Upper lobe of right lung (tissue), 1 donor: ENCODE results near the gene SHANK3. TPM values are rescaled to one million over a fixed set of nuclear protein-coding genes. Genes with fewer than 3 reads are reported as not detected.

ENCODE experiments used
- ATAC-seq: fragments of 200-7000 bp; cut with Tn5 transposase; one replicate; pipeline ENCODE4 v1.9.1; 2020; ENCODE audit warnings: mild to moderate bottlenecking, moderate library complexity
- DNase-seq: peaks from one replicate; pipeline ENCODE4 v3.0.0-alpha.2; 2020
- H3K27ac ChIP-seq: fragments of 200-600 bp; one replicate; pipeline ENCODE4 v1.8.0; 2022
- H3K27me3 ChIP-seq: fragments of 200-600 bp; one replicate; pipeline ENCODE4 v1.8.0; 2022; ENCODE audit warnings: mild to moderate bottlenecking
- H3K36me3 ChIP-seq: fragments of 200-600 bp; one replicate; pipeline ENCODE4 v1.8.0; 2022
- H3K4me1 ChIP-seq: fragments of 200-600 bp; one replicate; pipeline ENCODE4 v1.8.0; 2022
- H3K4me3 ChIP-seq: fragments of 200-600 bp; one replicate; pipeline ENCODE4 v1.8.0; 2022; ENCODE audit warnings: mild to moderate bottlenecking
- H3K9me3 ChIP-seq: fragments of 200-600 bp; one replicate; pipeline ENCODE4 v1.8.0; 2022
- CTCF ChIP-seq: fragments of 200-600 bp; IDR thresholded peaks from one replicate; pipeline ENCODE4 v1.8.0; 2022; ENCODE audit warnings: antibody characterized with exemption
- intact Hi-C: fragments of 100-400 bp; cut with DNase I; formaldehyde crosslinking; loops from one replicate; pipeline ENCODE4 v1.11.0; 2022
- total RNA-seq: library from RNA; stranded (reverse); fragmentation: NEBNext Ultra II Directional; extraction: Animal tissue kit (Norgen Biotek cat#: 25700); gene quantifications from one replicate; pipeline ENCODE4 v1.2.1, GENCODE V29; 2021
- donor health status: DM: no; HTN: yes; CAD: no; lungs with severe emphysema.

Gene SHANK3
- total RNA-seq, 1 donor from 2014 or later, result 59.9 TPM

GRCh38 chr22:50687829-50688228, 15.2 kb downstream of the SHANK3 start:
- no peak overlapping the region for H3K27ac ChIP-seq
- peaks cover 5% of the 10 kb centered on the region for H3K4me1 ChIP-seq
- no peak for DNase-seq
- no peak for TF ChIP-seq CTCF
- intact Hi-C loops, result no loop called here
- ATAC-seq, result no peak
- no peak overlapping the region for H3K4me3 ChIP-seq
- H3K36me3 ChIP-seq, result no peaks in the 10 kb centered on the region
- H3K9me3 ChIP-seq, result no peaks in the 10 kb centered on the region
- no peaks in the 10 kb centered on the region for H3K27me3 ChIP-seq

- no peak for TF ChIP-seq CTCF
- no peaks in the 10 kb centered on the region for H3K27me3 ChIP-seq
- intact Hi-C loops, result no loop called here
- DNase-seq, result peak; percentile 52
- peaks cover 5% of the 10 kb centered on the region for H3K4me1 ChIP-seq
- no peaks in the 10 kb centered on the region for H3K36me3 ChIP-seq
- ATAC-seq, result peak; percentile 35
- no peak overlapping the region for H3K4me3 ChIP-seq
- no peaks in the 10 kb centered on the region for H3K9me3 ChIP-seq
- no peak overlapping the region for H3K27ac ChIP-seq
Observed at GRCh38 chr22:50688448-50688847, 15.8 kb downstream of the SHANK3 start.

- ATAC-seq (no peak), DNase-seq (no peak)
- TF ChIP-seq CTCF, result peak; percentile 49
- Histone ChIP-seq H3K27me3 (no peaks in the 10 kb centered on the region), H3K27ac (no peak overlapping the region), H3K9me3 (no peaks in the 10 kb centered on the region), H3K36me3 (no peaks in the 10 kb centered on the region), H3K4me1 (no peaks in the 10 kb centered on the region), H3K4me3 (no peak overlapping the region)
- intact Hi-C loops, result no loop called here
Observed at GRCh38 chr22:50691521-50691920, 18.9 kb downstream of the SHANK3 start.

DNA sequence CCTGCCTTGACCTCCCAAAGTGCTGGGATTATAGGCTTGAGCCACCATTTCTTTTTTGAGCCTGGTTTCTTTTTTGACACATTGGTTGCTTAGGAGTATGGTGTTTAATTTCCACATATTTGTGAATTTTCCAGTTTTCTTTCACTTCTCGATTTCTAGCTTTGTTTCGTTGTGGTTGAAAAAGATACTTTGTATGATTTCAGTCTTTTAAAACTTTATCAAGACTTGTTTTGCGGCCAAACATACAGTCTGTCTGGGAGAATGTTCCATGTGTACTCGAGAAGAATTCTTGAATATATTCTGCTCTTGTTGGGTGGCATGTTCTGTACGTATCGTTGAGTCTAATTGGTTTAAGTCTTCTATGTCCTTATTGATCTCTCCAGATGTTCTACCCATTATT, 20.8 kb downstream of the SHANK3 start:
- DNase-seq (no peak), ATAC-seq (no peak)
- Histone ChIP-seq H3K9me3 (no peaks in the 10 kb centered on the region), H3K27me3 (no peaks in the 10 kb centered on the region), H3K27ac (no peak overlapping the region), H3K36me3 (no peaks in the 10 kb centered on the region), H3K4me3 (no peak overlapping the region), H3K4me1 (no peaks in the 10 kb centered on the region)
- intact Hi-C loops, result no loop called here
- no peak for TF ChIP-seq CTCF

DNA sequence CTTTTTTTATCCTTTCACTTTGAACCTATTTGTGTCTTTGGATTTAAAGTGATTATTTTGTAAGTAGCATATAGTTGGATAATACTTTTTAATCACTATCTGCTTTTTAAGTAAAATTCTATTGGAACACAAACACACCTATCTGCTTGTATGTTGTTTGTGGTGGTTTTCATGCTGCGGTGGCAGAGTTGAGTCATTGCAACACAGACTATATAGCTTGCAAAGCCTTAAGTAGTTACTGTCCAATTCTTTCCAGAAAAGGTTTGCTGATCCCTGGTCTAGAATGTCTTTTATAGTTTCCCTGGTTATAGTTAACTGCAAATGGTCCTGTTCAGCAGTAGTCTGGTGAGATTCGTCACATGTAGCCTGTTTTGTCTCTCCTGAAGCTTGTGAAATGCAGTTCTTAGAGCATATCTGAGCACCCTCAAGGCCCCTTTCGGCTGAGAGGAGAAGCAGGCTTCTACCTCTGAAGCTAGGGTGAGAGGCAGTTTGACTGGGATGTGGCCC, 21.5 kb downstream of the SHANK3 start:
- intact Hi-C loops, result no loop called here
- TF ChIP-seq CTCF, result no peak
- no peaks in the 10 kb centered on the region for H3K9me3 ChIP-seq
- no peak overlapping the region for H3K4me3 ChIP-seq
- no peaks in the 10 kb centered on the region for H3K27me3 ChIP-seq
- ATAC-seq (no peak), DNase-seq (peak; percentile 3)
- peaks cover 7% of the 10 kb centered on the region for H3K4me1 ChIP-seq
- H3K36me3 ChIP-seq, result no peaks in the 10 kb centered on the region
- no peak overlapping the region for H3K27ac ChIP-seq
